NCI-H146 (cell line): ENCODE results near the gene MOBP.
"Not testable (repeated sequence)": the region's sequence is repeated elsewhere in the genome, so short reads cannot be mapped to it uniquely, and the experiment has no call there.

Experiments used
- DNase-seq: peaks from one replicate; lab custom pipeline; 2025; lab: John Stamatoyannopoulos, UW

Gene MOBP

DNA sequence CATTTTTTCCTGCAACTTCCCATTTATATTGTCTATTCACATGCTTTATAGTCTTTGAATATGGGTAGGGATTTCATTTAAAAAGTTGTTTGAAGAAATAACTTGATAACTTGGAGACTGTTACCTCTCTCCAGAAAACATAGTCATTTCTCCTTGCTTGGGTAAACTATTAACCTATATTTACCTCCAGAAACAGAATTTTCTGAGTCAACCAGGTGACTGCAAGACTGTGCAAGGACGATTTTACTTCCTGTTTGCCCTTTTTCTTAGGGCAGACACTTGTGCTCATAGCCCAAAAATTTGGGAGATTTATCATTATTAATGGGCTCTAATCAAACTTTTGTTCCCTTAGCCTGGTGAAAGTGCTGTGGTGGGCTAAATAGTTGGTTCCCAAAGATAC, 14.3 kb upstream of the MOBP start:
- DNase-seq, result no peak

DNA sequence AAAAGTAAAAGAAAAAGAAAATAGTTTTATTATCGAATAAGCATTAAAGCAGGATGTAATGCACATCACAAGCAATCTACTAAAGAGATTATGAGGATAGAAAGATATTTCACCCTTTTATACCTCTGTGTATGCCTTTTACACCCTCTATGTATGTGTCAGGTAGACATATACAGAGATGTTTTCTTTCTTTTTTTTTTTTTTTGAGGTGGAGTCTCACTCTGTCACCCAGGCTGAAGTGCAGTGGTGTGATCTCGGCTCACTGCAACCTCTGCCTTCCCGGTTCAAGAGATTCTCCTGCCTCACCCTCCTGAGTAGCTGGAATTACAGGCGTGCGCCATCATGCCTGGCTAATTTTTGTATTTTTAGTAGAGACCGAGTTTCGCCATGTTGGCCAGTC, 13.6 kb upstream of the MOBP start:
- DNase-seq, result not testable (repeated sequence)

DNA sequence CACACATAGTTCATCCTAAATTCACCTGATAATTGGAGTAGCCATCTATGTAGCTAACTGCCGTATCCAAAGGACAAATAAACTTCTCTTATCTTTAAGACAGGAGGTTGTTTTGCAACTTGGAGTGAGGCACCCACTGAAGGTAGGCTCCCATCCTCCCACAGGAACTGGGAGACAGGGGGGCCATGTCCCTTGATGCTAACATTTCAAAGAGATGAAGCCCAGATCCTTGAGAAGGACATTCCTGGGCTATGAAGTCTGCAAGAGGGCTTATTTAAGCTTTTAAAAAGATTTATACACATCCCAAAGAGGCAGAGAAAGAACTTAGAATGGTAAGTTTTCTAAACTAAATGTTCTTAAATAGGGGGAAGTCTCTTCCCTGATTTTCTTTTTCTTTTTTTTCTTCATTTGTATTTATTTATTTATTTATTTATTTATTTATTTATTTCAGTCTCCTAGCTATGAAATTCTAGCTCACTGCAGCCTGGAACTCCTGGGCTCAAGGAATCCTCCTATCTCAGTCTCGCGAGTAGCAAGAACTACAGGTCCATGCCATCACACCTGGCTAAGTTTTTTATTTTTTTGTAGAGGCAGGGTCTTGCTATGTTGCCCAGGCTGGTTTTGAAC, 12.8 kb upstream of the MOBP start:
- no peak for DNase-seq

DNA sequence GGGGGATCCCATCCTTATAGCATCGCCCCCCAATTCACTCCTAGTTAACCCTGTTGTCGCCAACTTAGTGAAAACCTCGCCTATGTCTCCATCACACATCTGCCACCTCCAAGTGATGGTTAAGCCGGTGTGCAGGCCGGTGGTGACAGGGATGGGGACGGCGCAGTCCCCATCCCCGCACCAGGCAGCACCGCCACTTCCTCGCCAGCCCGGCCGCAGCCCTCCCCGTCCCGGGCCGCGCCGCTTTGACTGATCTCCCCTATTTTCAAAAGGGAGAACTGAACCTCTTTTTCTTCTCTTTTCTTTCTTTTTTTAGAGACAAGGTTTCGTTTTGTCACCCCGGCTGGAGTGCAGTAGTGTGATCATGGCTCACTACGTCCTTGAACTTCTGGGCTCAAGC, 11.3 kb upstream of the MOBP start:
- no peak for DNase-seq

DNA sequence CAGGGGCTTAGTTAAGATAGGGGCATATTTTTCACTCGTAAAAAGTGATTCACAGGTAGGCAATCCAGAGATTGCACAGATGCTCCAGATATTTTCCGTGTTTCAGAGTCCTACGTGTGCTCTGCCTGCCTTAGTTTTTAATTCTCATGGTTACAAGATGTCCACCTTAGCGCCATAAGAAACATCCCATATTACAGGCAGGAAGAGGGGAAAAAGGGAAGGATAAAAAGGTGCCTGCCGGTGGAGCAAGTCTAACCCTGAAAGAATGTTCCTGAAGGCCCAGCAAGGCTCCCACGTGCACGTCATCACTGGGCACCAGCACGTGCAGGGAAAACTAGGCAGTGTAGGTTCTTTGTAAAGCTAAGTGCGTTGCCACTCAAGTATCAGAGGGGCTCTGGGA, 10.1 kb upstream of the MOBP start:
- DNase-seq, result no peak

DNA sequence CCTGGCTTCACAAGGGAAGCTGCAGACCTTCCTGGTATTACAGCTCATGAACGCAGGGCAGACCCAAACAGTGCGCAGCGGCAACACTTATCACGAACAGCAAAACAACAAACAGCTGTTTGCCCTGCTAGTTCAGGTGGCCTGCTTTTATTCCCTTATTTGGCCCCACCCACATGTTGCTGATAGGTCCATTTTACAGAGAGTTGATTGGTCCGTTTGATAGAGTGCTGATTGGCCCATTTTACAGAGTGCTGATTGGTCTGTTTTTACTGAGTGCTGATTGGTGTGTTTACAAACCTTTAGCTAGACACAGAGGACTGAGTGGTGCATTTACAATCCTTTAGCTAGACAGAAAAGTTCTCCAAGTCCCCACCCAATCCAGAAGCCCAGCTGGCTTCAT, 8.9 kb upstream of the MOBP start:
- not testable (repeated sequence) for DNase-seq

DNA sequence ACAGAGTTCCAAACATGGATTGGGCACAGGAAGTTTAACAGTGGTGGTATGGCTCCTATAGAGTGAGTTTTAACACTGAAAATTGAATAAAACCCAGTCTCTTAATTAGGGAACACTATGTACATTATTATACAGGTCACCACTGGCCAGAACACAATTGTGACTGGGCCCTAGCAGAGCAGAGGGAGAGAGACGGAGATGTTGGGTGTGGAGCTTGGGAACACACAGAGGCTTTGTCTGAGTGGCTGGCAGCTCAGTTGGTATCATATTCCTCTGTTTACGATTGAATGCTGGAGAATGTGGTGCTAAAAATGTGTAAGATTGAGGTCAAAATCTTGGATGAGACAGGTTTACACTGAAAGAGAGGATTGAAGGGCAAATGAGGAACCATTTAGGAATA, 6.8 kb upstream of the MOBP start:
- DNase-seq, result no peak

DNA sequence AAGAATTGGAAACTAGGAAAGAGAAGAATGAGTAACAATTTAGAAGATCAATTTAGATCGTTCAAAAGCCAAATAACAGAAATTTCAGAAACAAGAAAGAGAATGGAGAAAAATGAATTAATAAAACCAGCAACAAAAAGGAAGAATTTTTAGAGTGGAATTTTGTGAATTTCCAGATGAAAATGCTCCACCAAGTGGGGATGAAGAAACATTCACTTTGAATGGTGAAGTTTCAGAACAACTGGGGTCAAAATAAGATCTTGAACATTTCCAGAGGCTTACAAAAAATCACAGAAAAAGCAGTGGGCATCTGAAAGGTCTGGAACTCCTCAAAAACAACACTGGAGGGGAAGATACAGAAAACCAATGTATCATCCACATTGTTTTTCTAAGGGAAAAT, 4.2 kb upstream of the MOBP start:
- DNase-seq, result no peak

DNA sequence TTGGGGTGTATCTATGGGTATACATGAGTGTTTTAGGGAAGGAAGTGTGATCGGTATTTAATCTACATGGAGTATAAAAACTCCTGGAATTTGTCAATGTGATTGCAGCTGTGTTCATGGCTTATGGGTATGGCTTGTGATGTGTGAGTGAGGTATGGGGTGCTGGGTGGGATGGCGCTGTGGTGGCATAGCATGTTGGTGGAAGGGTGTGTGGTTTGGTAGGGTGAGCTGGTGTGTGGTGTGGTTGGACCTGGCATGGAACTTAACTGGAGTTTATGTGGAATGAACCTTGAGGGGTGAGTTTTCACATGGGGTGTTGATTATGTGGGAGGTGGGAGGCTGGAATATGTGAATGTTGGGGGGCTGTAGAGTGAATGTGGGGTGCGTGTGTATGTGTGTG, 492 bp upstream of the MOBP start:
- DNase-seq, result no peak

DNA sequence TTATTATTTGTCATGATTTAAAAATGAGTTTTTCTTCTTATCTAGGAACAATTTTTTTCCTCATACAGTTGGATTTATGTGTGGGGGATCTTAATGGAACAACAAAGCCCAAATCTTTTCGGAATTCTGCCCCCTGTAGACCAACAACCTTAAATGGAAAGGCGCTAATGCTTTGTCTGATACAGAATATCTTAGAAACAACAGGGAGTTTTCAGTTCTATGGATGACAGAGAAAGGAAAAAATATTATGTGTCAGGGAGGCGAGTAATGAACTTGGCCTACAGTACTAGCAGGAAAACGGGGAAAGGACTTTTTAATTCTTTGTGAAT, 592 bp downstream of the MOBP start:
- DNase-seq, result no peak

DNA sequence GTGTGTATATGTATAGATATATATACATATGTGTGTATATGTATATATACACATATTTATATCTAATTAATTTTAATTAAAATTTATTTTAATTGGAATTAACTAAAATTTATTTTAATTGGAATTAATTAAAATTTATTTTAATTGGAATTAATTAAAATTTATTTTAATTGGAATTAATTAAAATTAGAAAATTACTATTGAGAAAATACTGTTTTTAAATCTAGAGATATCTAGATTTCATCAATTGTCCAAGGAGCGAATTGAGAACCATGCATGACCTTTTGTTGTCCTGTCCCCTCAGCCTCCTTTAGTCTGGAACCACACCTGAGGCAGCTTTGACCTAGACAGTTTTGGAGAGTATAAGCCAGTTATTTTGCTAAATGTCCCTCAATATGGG, 1.8 kb downstream of the MOBP start:
- no peak for DNase-seq

DNA sequence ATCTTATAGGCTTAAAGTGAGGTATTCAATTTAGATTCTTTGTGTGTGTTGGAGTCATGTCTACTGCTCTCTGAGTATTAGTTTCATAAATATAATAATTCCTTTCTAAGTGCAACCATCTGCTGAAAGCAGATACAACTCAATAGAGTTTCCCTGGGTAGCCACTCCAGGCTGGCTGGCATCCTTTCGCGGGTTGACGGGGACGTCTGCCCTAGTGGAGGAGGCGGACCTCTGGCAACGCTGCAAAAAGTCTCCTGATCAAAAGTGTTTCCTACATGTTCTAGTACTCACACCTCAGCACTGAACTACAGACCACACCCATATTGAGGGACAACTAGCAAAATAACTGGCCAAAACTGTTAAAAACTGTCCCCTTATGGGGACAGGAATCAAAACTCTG, 2.5 kb downstream of the MOBP start:
- no peak for DNase-seq

DNA sequence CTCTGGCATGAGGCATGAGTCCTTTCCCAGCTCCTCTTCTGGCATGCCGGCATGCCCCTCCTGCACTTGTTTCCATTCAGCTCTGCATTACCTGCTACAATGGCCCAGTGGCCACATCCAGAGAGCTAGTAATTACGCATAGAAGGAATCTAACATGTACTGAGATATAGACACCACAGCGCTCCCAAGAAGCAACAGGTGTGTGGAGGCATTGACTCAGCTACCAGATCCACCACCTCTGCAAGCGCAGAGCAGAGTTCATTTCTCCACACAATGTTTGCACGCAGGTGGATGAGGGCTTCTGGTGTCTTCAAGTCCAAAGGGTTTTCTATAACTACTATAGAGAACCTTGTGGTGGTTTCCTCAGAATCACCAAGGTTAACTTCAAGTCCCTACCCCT, 4.2 kb downstream of the MOBP start:
- no peak for DNase-seq

DNA sequence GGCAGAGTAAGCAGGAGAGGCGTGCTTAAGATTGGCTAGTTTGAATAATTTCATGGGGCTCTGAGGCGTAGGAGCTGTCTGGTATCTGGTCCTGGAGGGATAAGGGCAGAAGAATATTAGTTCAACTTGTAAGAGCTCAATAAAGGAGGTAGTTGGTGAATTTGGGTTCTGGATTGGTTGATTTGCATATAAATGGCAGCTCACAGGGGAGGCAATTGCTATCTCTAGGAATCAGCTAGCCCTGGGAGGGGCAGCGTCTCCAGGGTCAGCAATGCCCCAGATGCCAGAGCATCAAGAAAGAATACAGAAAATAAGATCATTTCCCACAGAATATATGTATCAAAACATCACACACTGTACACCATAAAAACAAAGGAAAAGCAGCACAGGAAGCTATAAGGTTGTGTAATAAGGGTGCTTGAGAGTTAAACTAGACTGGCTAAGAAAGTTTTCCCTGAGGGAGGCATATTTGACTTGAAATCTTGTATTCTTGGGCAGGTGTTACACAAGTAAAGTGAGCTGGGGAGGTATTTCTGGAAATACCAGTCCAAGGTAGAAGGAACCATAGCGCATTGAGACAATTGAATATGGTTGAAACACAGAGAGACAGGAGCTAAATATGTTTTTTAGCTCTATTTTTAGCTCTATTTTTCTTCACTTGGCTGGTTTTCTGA, 6.1 kb downstream of the MOBP start:
- no peak for DNase-seq

DNA sequence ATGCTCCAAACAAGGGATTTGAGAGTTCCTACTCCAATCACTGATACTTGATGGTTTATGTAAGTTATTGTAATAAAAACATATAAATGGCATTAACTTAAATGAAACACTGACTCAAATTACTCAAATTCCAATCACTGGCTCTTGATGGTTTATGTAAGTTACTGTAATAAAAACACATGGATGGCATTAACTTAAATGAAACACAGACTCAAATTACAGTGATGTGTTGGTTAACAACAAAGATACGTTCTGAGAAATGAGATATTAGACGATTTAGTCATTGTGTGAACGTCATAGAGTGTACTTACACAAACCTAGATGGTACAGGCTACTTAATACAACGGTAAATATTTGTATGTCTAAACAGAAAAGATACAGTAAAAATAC, 6.6 kb downstream of the MOBP start:
- no peak for DNase-seq

DNA sequence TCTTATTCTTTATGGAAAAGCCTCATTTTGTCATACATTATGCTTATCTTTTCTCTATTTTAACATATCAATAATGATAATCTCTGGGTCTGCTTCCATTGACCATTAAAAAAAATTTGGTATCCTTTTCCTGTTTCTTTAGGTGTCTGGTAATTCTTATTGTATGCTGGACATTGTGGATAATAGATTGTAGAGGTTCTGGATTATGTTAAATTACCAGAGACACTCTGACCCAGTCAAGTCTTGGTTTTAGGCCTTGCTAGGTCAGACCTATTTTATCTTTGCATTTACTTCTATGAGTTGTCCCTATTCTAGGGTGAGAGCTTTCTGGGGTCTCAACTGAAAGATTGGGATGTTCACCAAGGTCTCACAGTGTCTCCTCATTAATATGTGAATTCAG, 9.3 kb downstream of the MOBP start:
- no peak for DNase-seq

DNA sequence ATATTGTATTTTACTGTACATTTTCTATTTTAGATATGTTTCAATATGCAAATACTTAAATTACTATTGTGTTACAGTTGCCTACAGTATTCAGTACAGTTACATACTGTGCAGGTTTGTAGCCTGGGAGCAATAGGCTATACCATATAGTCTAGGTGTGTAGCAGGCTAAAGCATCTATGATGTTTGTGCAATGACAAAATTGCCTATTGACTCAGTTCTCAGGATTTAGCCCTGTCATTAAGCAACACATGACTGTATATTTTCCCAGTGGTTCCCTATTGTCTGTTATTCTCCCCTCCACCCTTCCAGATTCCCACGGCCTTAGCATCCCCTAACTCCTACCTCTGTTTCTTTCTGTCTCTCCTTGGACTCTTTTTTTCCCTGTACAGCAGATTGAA, 10.7 kb downstream of the MOBP start:
- no peak for DNase-seq

DNA sequence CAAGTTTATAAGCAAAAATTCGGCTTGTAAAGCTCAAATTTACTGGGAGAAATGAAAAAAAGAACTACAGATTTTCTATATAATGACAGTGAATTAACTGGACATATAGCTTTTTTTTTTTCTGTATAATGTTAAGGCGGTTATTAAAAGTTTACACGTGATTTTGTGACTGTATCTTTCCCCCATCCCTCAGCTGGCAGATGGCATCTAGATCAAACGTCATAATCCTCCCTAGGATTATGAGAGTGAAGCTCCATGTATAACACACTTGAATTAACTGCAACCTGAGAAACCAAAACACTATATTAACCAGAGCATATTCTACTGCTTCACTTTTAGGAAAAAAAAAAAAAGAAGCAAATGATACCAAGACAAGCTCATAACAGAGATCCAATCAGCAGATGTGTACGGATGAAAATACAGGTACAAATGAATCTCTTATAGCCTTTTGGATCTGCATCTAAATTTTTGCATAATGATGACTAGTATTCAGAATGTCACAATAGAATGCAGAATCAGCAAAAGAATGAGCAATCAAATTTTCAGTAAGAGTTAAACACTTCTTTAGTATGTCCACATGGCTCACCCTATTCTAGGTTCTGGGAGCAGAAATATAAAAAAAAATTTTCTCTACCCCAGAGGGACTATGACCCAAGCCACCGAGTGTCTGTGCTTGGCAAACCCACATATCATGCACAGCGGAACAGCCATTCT, 12.4 kb downstream of the MOBP start:
- no peak for DNase-seq

DNA sequence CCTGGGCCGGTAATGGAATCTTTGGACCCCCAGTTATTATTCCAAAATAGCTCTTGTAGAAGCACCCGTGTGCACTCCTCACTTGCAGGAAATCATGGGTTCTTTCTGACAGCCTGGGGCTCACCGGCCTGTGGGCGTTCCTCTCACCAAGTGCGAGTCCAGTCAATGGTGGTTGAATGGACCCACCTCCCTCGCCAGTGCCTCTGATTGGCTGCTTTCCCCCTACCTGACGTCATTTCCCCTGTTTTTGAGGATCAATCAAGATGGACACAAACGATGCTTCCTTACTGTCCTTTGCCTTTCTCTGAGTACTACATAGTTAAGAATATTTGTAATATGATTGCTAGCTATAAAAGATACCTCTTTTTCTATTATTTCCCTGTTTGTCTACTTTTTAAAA, 18.1 kb downstream of the MOBP start:
- DNase-seq, result no peak

DNA sequence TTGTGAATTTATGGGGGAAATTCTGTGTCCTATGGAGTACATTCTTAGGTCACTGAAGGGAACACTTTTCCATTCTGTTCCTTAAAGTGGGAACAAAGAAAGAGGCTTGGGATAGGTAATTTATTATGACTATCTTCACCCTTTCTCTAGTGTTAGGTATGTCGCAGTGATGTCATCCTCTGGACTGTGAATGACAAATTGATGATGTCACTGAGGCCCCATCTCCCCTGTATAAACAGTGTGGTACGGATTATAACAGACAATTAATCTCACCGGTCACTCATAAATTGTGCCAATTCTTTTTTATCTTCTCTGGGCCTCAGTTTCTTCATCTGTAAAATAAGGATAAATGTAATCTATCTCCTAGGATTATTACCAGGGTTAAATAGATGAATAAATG, 23.5 kb downstream of the MOBP start:
- DNase-seq, result no peak

DNA sequence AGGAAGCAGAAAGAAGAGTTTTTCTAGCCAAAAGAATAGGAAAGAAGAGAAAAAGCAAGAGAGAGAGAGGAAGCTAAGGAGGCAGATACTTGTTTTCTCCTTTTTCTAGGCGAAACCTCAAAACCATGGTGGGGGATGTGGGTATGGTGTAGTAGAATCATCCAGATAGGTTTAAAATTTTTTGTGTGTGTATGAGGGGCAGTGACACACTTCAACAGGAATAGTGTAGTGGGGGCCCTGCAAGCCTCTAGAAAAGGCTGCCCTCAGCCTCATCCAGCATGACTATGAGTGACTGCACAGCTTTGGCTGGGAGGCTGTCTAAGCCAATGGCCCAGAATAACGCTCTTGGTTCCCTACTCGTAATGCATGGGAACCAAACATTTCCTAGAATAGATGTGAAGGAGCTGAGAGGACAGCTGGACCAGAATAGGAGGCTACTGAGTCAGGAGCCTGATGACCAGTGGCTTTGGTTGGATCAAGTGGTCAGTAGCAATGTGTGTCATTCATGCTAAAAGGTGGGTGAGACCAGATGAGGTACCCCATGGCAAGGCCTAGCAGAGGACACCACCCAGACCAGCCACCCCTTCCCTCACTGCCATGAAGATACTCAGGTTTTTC, 24.4 kb downstream of the MOBP start:
- DNase-seq, result no peak

DNA sequence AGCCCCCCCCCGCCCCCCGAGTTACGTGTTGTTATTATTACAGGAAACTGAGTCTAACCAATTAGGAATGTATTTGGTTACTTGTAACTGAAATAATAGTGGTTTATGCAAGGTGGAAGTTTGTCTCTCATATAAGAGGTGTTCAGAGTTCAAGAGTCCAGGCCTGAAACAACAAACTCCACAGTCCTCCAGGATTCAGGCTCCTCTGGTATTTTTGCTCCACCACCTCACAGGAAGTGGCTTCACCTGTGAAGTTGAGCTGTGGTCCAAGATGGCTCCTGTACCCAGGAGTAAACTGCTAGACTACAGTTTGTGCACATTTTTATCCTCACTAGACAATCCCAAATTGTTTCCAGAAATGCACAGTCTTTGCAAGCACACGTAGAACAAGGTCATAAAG, 27.3 kb downstream of the MOBP start:
- DNase-seq, result no peak

DNA sequence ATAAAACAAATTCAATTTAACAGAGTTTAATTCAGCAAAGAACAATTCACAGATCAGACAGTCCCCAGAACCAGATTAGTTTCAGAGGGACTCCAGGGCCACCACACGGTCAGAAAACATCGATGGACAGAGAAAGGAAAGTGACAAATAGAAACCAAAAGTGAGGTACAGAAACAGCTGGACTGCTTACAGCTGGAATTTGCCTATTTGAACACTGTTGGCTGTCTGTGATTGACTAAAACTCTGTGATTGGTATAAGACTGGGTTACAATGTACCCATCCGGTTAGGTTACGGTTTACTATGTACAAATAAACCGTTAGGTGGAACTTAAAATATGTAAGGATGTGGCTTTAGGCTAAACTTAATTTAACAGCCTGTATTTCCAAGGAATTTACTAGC, 30.3 kb downstream of the MOBP start:
- DNase-seq, result no peak
